Erythroblast (primary cell): ENCODE results near the gene RPL19.

ENCODE experiments used
- GATA1 ChIP-seq: IDR thresholded peaks from 2 replicates; pipeline ENCODE4 v1.6.1; 2011; ENCODE audit warnings: low read depth, mild to moderate bottlenecking, control low read depth, low read length, moderate library complexity
- POLR2A ChIP-seq: IDR thresholded peaks from 2 replicates; pipeline ENCODE4 v1.6.1; 2011; ENCODE audit warnings: mild to moderate bottlenecking, low read length

DNA sequence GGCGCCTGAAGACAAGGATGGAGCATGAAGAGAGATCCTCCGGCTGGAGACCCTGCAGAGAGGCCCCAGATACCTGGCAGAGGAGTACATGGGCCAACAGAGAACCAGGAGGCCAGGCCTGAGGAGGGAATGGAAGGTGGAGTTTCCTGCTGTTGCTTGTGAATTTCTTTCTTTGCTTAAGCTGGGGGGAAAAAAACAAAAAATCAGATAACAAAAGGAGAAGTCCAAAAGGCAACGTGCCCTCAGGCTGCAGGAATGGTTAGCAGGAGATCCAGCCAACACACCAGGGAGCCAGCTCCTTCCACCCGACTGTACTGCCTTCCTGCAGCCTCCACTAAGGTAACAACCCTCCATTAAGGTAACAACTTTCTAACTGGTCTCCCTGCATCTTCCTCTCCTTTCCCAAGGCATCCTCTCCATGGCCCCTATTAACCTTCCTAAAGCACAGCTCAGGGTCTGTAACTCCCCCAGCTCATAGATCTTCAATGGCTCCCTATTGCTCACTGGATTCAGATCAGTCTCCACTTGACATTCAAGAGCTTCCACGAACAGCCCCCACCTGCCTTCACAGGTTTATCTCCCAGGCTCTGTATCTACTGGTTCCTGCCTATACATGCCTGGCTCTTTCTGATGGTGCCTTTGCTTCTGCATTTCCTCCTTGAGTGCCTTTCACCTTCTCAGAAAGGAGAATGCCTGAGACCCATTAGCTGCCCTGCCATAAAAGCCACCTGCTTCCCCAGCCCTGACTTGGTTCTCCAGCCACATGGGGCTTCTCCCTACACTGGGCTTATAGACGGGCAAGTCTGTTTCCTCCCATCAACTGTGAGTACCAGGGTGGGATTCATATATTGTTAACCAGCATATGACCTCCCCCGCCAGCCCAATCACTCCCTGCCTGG is 33.4 kb upstream of the RPL19 start:
- TF ChIP-seq POLR2A = no peak
- no peak for TF ChIP-seq GATA1
